Keratinocyte (primary cell): ENCODE measurements around the gene PARK7.

Experiments
- EZH2 ChIP-seq: IDR thresholded peaks from one replicate; pipeline ENCODE4 v1.6.1; 2012; ENCODE audit warnings: inconsistent platforms, mild to moderate bottlenecking, low read length, moderate library complexity
- TF ChIP-seq, protein P1 (sequence below), 3 experiments: IDR thresholded peaks in 1 of 3; conservative IDR thresholded peaks in 1 of 3; optimal IDR thresholded peaks in 1 of 3; 2 replicates in 2 of 3; 3 replicates in 1 of 3; pipeline versions ENCODE3 to v1.5.1; 2011; ENCODE audit warnings: low read length in 3 of 3, mild to moderate bottlenecking in 3 of 3, moderate library complexity in 2 of 3, control low read depth in 1 of 3, inconsistent platforms in 1 of 3; ENCODE audit not compliant: insufficient read depth in 2 of 3; ENCODE audit errors: extremely low read depth in 1 of 3

DNA sequence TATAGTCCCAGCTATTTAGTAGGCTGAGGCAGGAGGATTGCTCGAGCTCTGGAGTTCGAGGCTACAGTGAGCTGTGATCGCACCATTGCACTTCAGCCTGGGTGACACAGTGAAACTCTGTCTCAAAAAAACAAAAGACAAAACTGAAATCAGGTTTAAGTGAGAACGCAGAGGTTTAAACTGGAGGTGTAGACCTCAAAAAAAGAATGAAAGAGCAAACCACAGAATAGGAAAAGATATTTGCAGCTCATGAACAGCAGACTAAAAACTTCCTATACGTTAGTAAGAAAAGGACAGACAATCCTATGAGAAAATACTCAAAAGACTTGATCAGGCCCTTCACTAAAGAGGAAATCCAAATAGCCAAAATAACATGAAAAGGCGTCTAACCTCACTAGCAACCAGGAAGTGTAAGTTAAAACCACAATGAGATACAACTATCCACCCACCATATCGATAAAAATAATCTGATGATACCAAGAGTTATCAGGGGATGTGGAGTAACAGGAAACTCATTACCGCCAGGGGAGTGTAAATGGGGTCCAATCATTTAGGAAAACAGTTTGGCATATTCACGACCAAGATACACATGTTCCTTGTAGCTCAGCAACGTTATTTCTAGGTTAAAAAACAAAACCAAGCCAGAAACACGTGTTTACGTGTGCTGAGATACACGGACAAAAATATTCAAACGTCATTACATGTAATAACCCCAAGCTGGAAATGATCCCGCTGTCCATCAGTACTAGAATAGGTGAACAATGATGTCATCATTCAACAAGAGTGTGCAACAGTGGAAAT, 30.7 kb upstream of the PARK7 start:
- no peak for TF ChIP-seq EZH2
- TF ChIP-seq, protein P1, sequence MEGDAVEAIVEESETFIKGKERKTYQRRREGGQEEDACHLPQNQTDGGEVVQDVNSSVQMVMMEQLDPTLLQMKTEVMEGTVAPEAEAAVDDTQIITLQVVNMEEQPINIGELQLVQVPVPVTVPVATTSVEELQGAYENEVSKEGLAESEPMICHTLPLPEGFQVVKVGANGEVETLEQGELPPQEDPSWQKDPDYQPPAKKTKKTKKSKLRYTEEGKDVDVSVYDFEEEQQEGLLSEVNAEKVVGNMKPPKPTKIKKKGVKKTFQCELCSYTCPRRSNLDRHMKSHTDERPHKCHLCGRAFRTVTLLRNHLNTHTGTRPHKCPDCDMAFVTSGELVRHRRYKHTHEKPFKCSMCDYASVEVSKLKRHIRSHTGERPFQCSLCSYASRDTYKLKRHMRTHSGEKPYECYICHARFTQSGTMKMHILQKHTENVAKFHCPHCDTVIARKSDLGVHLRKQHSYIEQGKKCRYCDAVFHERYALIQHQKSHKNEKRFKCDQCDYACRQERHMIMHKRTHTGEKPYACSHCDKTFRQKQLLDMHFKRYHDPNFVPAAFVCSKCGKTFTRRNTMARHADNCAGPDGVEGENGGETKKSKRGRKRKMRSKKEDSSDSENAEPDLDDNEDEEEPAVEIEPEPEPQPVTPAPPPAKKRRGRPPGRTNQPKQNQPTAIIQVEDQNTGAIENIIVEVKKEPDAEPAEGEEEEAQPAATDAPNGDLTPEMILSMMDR (optimal IDR thresholded peaks at IDR 0.05 in 1 of 3, IDR thresholded peaks at IDR 0.05 in 1 of 3, conservative IDR thresholded peaks at IDR 0.05 in 1 of 3; ENCODE audit: extremely low read depth in 1 of 3, insufficient read depth in 2 of 3, low read length in 3 of 3): no peak
